Measurements from ENCODE around the gene DRD2.
"Not testable (repeated sequence)": the region's sequence is repeated elsewhere in the genome, so short reads cannot be mapped to it uniquely, and the experiment has no call there.

DRD2 gene

DNA sequence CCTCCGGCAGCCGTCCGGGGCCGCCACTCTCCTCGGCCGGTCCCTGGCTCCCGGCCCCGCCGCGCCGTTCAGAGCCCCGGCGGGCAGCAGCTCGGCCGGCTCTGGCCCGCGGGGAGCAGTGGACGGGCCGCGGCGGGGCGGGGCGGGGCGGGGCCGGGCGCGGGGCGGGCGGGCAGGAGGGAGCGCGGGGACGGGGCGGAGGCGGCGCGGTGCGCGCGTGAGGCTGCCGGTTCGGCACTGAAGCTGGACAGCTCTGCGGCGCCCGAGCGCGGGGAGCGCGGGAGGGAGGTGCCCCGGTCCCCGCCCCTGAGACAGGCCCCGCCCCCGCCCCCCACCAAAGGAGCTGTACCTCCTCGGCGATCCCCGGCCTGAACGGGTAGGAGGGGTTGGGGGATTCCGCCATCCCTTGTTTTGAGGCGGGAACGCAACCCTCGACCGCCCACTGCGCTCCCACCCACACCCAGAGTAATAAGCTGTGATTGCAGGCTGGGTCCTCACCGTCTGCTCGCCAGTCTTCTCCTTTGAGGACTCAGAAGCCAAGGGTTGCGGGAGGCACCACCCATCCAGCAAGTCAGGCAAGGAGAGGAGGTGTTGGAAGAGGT lies at the start of gene DRD2:
DRD2 (minus strand) TSS at position 239 of the 602 bp plus-strand sequence. CDS start 50,747 bp downstream, outside the sequence.
- Histone ChIP-seq H3K4me1 (ENCODE audit: control insufficient read depth, insufficient read depth, low read length, unreplicated experiment) (no peaks in the 10 kb centered on the region), H3K27me3 (ENCODE audit: insufficient read depth, low read length) (peaks cover 87% of the 10 kb centered on the region), H3K27ac (ENCODE audit: low read depth, low read length) (no peak within 1 kb of the TSS), H3K36me3 (ENCODE audit: insufficient read depth, low read length) (no peaks in the 10 kb centered on the region), H3K79me2 (ENCODE audit: control insufficient read depth, insufficient read depth, low read length, unreplicated experiment) (no peaks in the 10 kb centered on the region), H2AFZ (ENCODE audit: low read length, unreplicated experiment) (no peak within 1 kb of the TSS), H3K4me3 (ENCODE audit: low read depth, low read length) (no peak within 1 kb of the TSS)

DNA sequence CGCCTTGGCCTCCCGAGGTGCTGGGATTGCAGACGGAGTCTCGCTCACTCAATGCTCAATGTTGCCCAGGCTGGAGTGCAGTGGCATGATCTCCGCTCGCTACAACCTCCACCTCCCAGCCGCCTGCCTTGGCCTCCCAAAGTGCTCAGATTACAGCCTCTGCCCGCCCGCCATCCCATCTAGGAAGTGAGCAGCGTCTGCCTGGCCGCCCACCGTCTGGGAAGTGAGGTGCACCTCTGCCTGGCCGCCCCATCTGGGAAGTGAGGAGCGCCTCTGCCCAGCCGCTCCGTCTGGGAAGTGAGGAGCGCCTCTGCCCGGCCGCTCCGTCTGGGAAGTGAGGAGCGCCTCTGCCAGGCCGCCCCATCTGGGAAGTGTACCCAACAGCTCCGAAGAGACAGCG lies 48.7 kb upstream of the DRD2 start:
- H3K36me3 ChIP-seq (ENCODE audit: insufficient read depth, low read length); H3K4me3 ChIP-seq (ENCODE audit: low read depth, low read length); H3K4me1 ChIP-seq (ENCODE audit: control insufficient read depth, insufficient read depth, low read length, unreplicated experiment); H2AFZ ChIP-seq (ENCODE audit: low read length, unreplicated experiment); H3K27ac ChIP-seq (ENCODE audit: low read depth, low read length); H3K79me2 ChIP-seq (ENCODE audit: control insufficient read depth, insufficient read depth, low read length, unreplicated experiment): not testable (repeated sequence)
- H3K27me3 ChIP-seq (ENCODE audit: insufficient read depth, low read length) = peaks cover 38% of the 10 kb centered on the region

DNA sequence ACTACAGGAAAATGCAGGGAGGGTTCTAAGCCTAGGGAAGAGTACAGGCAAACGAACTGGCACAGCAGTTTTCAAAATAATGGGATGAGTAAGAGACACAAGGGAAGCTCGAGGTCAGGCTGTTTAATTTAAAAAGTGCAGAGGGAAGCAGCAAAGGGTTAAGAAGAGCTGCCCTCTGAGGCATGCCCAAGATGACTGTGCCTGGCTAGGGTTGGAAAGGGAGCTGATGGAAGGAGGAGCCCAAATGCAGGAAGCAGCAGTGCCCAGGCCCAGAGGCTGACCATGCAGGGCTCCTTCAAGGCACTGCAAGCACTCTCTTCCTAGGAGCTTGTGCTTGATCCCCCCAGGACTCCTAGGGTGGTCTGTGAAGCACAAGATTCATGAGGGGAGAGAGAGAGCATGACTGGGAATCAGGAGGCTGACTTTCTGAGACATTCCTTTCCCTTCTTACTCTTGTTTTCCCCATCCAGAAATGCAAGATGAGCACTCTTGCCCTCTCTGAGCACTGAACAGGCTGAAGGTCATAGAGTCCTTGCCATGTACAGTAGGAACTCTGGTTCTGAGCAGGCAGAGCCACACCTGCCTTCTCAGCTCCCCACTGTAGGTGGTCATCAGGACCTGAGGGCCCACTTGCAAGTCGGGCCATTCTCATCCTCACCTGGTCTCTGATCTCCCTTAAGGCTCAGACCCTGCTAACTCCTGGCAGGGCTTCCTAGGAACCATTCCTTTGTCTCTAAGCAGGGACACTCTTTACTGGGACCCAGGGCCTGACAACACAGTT lies 46.7 kb upstream of the DRD2 start:
- H3K36me3 ChIP-seq (ENCODE audit: insufficient read depth, low read length) = no peaks in the 10 kb centered on the region
- no peak overlapping the region for H3K4me3 ChIP-seq (ENCODE audit: low read depth, low read length)
- no peak overlapping the region for H2AFZ ChIP-seq (ENCODE audit: low read length, unreplicated experiment)
- H3K27me3 ChIP-seq (ENCODE audit: insufficient read depth, low read length) = peaks cover 35% of the 10 kb centered on the region
- no peak overlapping the region for H3K27ac ChIP-seq (ENCODE audit: low read depth, low read length)
- H3K4me1 ChIP-seq (ENCODE audit: control insufficient read depth, insufficient read depth, low read length, unreplicated experiment) = no peaks in the 10 kb centered on the region
- H3K79me2 ChIP-seq (ENCODE audit: control insufficient read depth, insufficient read depth, low read length, unreplicated experiment) = no peaks in the 10 kb centered on the region

DNA sequence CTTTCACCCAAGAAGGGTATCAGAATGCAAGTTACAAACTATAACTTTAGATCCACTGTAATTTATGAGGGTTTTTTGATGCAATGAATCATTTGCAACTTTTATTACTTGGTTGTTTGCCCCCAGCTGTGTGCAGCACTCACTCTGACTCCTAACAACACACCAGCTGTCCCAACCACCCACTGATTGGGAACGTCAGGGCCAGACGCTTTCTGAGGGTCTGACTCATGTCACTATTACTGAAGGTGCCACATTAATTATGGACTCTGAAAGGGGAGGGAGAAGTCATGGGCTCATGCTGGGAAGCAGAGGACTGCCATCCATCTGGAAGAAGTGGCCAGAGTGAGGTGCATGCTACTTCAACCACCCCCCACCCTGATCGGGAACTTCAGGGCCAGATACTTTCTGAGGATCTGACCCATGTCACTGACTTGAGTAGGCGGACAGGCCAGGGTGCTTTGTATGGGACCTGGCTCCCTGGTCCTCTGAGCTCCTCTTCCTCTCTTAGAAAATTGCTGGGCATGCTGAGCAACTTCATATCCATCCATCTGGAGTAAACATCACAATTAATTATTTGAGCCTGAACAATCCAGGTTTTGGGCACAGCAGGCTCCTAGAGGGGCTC lies 44.9 kb upstream of the DRD2 start:
- H3K36me3 ChIP-seq (ENCODE audit: insufficient read depth, low read length) = no peaks in the 10 kb centered on the region
- H2AFZ ChIP-seq (ENCODE audit: low read length, unreplicated experiment) = no peak overlapping the region
- H3K27me3 ChIP-seq (ENCODE audit: insufficient read depth, low read length) = peaks cover 25% of the 10 kb centered on the region; the same call in 1 of the 2 replicates
- no peaks in the 10 kb centered on the region for H3K4me1 ChIP-seq (ENCODE audit: control insufficient read depth, insufficient read depth, low read length, unreplicated experiment)
- no peak overlapping the region for H3K27ac ChIP-seq (ENCODE audit: low read depth, low read length)
- no peak overlapping the region for H3K4me3 ChIP-seq (ENCODE audit: low read depth, low read length)
- no peaks in the 10 kb centered on the region for H3K79me2 ChIP-seq (ENCODE audit: control insufficient read depth, insufficient read depth, low read length, unreplicated experiment)

DNA sequence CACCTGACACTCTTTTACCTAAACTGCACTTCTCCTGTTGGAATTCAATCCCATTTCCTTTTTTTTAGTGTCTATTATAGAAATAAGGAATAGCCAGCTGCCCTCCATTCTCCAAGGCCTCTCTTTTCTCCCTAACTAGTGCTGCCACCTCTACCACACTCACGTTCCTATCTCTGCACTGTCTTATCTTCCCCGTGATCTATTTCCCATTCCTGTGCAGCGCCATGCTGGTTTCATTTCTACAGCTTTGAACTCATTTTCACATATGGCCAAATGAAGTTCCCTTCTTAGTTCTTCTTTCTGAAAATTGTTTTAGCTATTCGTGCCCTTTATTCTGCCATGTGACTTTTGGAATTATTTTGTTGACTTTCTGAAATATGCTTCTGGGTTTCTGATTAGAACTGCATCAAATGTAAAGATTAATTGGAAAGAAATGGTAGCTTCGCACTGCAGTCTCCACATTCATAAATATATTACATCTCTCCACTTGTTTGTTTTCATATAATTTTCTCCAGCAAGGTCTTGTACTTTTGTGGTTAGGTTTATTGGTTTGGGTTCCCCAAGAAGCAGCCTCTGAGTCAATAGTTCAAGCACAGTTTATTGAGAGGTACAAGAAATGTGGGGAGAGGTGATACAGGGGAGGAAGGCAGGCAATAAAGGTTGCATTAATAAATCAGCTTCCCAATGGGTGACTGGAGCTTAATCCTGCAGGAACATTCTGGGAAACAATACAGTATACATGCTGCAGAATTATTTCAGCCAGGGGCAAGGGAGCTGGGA lies 43.7 kb upstream of the DRD2 start:
- peaks cover 24% of the 10 kb centered on the region; the same call in 1 of the 2 replicates for H3K27me3 ChIP-seq (ENCODE audit: insufficient read depth, low read length)
- H3K4me3 ChIP-seq (ENCODE audit: low read depth, low read length) = no peak overlapping the region
- no peak overlapping the region for H3K27ac ChIP-seq (ENCODE audit: low read depth, low read length)
- no peaks in the 10 kb centered on the region for H3K36me3 ChIP-seq (ENCODE audit: insufficient read depth, low read length)
- no peak overlapping the region for H2AFZ ChIP-seq (ENCODE audit: low read length, unreplicated experiment)
- no peaks in the 10 kb centered on the region for H3K79me2 ChIP-seq (ENCODE audit: control insufficient read depth, insufficient read depth, low read length, unreplicated experiment)
- no peaks in the 10 kb centered on the region for H3K4me1 ChIP-seq (ENCODE audit: control insufficient read depth, insufficient read depth, low read length, unreplicated experiment)

DNA sequence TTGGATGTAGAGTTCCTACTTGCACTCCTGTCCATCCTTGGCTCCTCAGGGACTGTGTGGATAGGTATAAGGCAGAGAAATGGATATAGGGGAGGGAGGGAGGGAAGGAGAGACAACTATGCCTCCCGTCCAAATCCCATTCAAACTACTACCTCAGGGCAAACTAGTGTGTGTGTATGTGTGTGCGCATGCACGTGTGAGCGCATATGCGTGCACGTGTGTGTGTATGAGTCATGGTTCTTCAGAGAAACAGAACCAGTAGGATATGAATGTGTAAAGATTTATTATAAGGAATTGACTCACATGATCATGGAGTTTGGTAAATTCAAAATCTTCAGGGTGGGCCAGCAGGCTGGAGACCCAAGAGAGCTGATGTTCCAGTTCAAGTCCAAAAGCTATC lies 42.2 kb upstream of the DRD2 start:
- H3K79me2 ChIP-seq (ENCODE audit: control insufficient read depth, insufficient read depth, low read length, unreplicated experiment) = no peaks in the 10 kb centered on the region
- H3K27me3 ChIP-seq (ENCODE audit: insufficient read depth, low read length) = peaks cover 23% of the 10 kb centered on the region; the same call in 1 of the 2 replicates
- no peak overlapping the region for H2AFZ ChIP-seq (ENCODE audit: low read length, unreplicated experiment)
- H3K27ac ChIP-seq (ENCODE audit: low read depth, low read length) = no peak overlapping the region
- H3K4me3 ChIP-seq (ENCODE audit: low read depth, low read length) = no peak overlapping the region
- no peaks in the 10 kb centered on the region for H3K4me1 ChIP-seq (ENCODE audit: control insufficient read depth, insufficient read depth, low read length, unreplicated experiment)
- H3K36me3 ChIP-seq (ENCODE audit: insufficient read depth, low read length) = no peaks in the 10 kb centered on the region

DNA sequence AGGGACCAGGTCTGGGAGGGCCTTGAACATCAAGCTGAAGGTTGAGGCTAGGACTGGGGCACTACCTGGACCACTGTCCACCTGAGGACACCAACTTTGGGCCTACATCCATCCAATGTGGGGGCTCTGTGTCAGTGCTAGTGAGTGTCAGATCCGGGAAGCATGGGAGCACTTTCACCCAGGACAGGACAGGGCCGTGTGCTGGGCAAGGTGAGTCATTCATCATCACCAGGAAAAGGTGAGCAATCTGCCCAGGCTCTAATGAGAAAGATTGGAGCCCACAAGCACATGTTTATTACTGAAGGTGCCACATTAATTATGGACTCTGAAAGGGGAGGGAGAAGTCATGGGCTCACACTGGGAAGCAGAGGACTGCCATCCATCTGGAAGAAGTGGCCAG lies 39.7 kb upstream of the DRD2 start:
- Histone ChIP-seq H3K36me3 (ENCODE audit: insufficient read depth, low read length) (no peaks in the 10 kb centered on the region), H3K27ac (ENCODE audit: low read depth, low read length) (no peak overlapping the region), H3K4me1 (ENCODE audit: control insufficient read depth, insufficient read depth, low read length, unreplicated experiment) (no peaks in the 10 kb centered on the region), H2AFZ (ENCODE audit: low read length, unreplicated experiment) (no peak overlapping the region), H3K4me3 (ENCODE audit: low read depth, low read length) (no peak overlapping the region), H3K79me2 (ENCODE audit: control insufficient read depth, insufficient read depth, low read length, unreplicated experiment) (no peaks in the 10 kb centered on the region), H3K27me3 (ENCODE audit: insufficient read depth, low read length) (peaks cover 29% of the 10 kb centered on the region)

DNA sequence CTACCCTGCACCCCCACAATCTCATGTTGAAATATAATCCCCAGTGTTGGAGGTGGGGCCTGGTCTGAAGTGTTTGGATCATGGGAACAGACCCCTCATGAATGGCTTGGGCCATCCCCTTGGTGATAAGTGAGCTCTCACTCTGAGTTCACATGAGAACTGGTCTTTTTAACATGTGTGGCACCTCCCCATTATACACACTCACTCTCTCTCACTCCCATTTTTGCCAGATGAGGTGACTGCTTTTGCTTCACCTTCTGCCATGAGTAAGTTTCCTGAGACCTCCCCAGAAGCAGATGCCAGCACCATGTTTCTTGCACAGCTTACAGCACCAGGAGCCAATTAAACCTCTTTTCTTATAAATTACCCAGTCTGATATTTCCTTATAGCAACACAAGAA lies 32.1 kb upstream of the DRD2 start:
- Histone ChIP-seq H3K27me3 (ENCODE audit: insufficient read depth, low read length) (peaks cover 59% of the 10 kb centered on the region), H3K4me1 (ENCODE audit: control insufficient read depth, insufficient read depth, low read length, unreplicated experiment) (no peaks in the 10 kb centered on the region), H2AFZ (ENCODE audit: low read length, unreplicated experiment) (no peak overlapping the region), H3K27ac (ENCODE audit: low read depth, low read length) (no peak overlapping the region), H3K36me3 (ENCODE audit: insufficient read depth, low read length) (no peaks in the 10 kb centered on the region), H3K79me2 (ENCODE audit: control insufficient read depth, insufficient read depth, low read length, unreplicated experiment) (no peaks in the 10 kb centered on the region), H3K4me3 (ENCODE audit: low read depth, low read length) (no peak overlapping the region)

DNA sequence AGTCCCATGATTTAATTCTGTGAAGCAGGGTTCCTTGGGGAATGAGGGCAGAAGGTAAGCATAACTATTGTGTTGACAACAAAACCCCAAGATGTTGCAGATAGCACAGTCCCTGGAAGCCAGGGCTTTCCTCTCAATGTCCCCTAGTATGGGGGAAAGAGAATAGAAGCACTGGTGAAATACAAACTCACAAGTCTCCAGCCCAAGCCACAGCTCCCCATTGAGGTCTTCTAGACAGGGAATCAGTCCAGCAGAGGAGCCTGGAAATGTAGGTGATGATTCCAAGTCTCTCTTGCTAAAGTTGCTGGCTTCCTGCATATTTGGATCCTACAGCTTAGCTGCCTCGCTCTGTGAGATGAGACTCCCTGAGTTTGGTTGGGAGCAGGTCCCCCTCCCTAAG lies 31.7 kb upstream of the DRD2 start:
- Histone ChIP-seq H2AFZ (ENCODE audit: low read length, unreplicated experiment) (no peak overlapping the region), H3K4me3 (ENCODE audit: low read depth, low read length) (no peak overlapping the region), H3K27ac (ENCODE audit: low read depth, low read length) (no peak overlapping the region), H3K27me3 (ENCODE audit: insufficient read depth, low read length) (peaks cover 62% of the 10 kb centered on the region), H3K36me3 (ENCODE audit: insufficient read depth, low read length) (no peaks in the 10 kb centered on the region), H3K79me2 (ENCODE audit: control insufficient read depth, insufficient read depth, low read length, unreplicated experiment) (no peaks in the 10 kb centered on the region), H3K4me1 (ENCODE audit: control insufficient read depth, insufficient read depth, low read length, unreplicated experiment) (no peaks in the 10 kb centered on the region)

DNA sequence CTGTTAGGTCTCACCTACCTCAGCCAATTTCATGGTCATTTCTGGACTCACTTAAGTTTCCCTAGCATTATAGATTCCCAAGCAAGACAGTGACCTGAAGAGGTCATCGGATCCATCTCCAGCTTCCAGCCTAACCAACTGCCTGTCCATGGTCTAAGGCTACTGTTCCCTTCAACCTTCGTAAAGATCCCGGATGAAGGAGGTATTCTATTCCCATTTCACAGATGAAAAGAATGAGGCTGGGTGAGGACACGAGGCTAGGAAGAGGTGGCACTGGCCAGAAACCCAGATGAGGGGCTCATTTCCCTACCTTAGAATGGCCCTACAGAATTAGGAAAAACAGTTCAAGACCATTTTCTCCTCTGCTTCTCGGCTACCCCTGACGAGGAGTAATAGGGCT lies 31.3 kb upstream of the DRD2 start:
- no peak overlapping the region for H3K27ac ChIP-seq (ENCODE audit: low read depth, low read length)
- H3K4me1 ChIP-seq (ENCODE audit: control insufficient read depth, insufficient read depth, low read length, unreplicated experiment) = no peaks in the 10 kb centered on the region
- no peak overlapping the region for H2AFZ ChIP-seq (ENCODE audit: low read length, unreplicated experiment)
- no peaks in the 10 kb centered on the region for H3K36me3 ChIP-seq (ENCODE audit: insufficient read depth, low read length)
- no peaks in the 10 kb centered on the region for H3K79me2 ChIP-seq (ENCODE audit: control insufficient read depth, insufficient read depth, low read length, unreplicated experiment)
- H3K27me3 ChIP-seq (ENCODE audit: insufficient read depth, low read length) = peaks cover 63% of the 10 kb centered on the region
- H3K4me3 ChIP-seq (ENCODE audit: low read depth, low read length) = no peak overlapping the region

Measured in ACC112 (cell line).